ENCODE measurements around the gene SNAP91.
"Not testable (repeated sequence)": the region's sequence is repeated elsewhere in the genome, so short reads cannot be mapped to it uniquely, and the experiment has no call there.

SNAP91 gene

GRCh38 chr6:83629908-83630307, 79.0 kb downstream of the SNAP91 start:
- not testable (repeated sequence) for DNase-seq

- no peak for DNase-seq
Observed at GRCh38 chr6:83615025-83615999, 93.6 kb downstream of the SNAP91 start.

GRCh38 chr6:83613378-83613777, 95.5 kb downstream of the SNAP91 start:
- no peak for DNase-seq

DNA sequence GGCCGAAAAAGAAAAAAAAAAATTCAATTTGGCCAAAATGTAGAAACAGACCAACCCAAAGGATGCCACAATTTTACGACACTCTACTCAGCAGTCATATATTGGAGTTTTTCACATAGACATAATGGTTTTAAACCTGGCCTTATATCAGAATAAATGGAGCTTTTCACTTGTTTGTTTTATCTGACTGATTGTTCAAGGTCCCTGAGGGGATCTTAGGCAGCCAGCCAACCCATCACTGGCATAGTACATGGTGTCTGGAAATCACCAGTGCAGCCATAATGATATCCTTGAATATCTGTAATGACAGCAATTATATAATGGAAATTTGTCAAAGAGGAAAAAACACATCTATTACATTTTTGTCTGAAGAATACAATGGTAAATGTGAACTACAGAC, 99.7 kb downstream of the SNAP91 start:
- no peak for DNase-seq

DNA sequence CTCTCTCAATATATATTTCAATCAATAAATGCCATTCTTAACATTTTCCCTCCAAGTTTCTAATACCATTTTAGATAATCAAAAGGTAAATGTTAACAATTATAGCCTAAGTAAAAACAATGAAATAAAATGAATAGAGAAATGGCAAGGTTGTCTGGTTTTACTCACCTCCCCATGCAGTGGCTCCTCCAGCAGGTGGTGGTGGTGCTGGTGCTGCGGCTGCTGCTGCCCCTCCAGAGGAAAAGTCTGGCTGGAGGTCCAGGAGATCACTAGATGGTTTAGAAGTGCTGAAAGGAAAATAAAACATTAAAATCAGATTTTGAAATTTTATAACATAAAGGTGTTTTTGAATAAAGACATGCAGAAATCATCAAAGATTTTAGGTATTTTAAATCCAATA, 103.4 kb downstream of the SNAP91 start:
- DNase-seq = no peak

DNA sequence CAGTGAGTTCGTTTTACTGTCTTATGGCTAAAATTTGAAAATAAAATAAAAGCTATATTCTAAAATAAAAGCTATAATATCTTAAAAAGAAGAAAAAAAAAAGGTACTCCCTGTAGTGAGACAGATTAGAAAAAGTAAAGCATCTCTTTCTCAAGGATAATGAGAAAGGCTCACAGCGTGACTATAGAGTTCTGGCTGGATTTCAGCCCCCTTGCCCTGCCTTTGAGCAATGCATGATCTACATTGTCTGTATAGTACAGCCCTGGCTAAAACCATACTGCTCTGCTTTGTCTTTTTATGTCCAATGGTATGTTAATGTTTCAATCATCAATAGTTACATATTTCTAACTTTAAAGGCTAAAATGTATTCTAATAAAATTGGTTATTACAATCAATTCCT, 105.3 kb downstream of the SNAP91 start:
- no peak for DNase-seq

GRCh38 chr6:83601119-83601518, 107.8 kb downstream of the SNAP91 start:
- no peak for DNase-seq

- DNase-seq = no peak
Observed at GRCh38 chr6:83600459-83600858, 108.4 kb downstream of the SNAP91 start.

DNA sequence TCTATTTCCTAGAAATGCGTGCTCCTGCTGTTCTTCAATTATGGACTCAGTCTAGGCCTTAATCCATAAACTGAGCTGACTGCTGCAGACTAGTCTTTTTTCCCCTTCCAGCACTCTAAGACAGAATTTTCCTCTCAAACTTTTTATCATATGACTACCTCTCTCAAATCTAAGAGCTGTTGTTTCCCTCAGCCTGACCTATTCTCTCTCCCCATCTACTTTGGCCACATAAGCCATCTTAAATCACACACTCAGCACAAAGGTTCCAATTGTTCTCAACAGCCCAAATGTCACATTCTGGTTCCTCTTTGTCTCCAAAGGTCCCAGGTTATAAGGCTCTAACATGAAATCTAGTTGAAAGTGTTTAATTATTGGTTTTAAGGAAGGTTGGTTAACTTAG, 111.4 kb downstream of the SNAP91 start:
- DNase-seq = no peak

GRCh38 chr6:83597051-83597450, 111.8 kb downstream of the SNAP91 start:
- DNase-seq = no peak

GRCh38 chr6:83594941-83595340, 114.0 kb downstream of the SNAP91 start:
- DNase-seq = no peak

GRCh38 chr6:83593395-83593785, 115.5 kb downstream of the SNAP91 start:
- no peak for DNase-seq

DNA sequence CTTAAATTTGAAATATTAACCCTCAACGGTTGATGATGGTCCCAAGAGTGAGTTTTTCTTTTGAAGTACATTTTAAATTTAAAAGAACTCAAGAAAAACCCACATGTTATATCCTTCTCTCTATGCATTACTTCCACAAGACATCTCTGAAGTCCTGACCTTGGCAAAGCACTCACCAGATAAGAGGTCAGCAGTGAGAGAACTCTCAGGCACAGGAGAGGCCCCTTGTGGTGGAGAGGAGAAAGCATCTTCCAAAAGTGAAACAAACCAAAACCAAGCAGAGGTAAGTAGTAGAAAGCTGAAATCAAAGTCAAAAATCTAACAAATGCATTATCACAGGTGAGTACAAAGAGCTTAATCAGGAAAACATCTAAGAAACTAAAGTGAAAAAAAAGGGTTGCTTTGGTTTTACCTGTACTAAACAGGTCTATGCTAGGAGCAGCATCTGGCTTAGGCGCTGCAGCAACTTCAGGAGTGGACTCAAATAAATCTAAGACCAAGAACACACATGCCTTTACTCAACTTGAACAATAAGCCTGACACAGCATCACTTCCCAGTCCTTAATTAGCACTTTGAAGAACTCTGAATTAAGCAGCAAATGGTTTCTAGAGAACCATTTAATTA, 116.0 kb downstream of the SNAP91 start:
- no peak for DNase-seq

- no peak for DNase-seq
Observed at GRCh38 chr6:83590416-83590815, 118.5 kb downstream of the SNAP91 start.

DNA sequence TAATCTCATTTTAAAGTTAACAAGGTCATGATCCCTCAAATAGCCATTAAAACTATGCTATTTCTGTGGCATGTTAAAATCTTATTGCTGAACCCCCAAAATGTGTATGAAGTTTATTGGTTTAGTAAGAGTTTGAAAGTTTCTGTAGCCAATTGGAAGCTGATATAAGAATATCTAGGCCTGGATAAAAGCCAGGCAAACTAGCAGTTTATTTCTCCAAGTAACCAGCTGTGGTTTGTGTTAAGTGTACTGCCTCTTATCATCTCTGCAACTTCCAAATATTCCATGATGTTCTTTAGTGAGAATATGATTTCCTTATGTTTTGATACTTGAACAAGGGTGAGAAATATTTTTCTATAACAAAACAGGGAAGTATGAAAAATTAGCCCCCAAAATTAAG, 119.8 kb downstream of the SNAP91 start:
- DNase-seq = no peak

DNA sequence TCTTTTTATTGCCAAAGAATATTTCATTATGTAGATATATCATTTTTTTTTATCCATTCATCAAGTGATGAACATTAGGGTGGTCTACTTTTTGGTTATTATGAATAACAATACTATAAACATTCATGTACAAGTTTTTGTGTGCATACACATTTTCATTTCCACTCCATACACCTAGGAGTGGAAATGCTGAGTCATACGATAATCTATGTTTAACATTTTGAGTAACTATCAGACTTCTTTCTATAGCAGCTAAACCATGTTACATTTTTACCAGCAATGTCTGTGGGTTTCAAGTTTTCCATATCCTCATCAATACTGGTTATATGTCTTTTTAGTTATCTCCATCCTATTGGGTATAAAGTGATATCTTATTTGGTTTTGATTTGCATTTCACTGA, 130.8 kb downstream of the SNAP91 start:
- DNase-seq = no peak

DNA sequence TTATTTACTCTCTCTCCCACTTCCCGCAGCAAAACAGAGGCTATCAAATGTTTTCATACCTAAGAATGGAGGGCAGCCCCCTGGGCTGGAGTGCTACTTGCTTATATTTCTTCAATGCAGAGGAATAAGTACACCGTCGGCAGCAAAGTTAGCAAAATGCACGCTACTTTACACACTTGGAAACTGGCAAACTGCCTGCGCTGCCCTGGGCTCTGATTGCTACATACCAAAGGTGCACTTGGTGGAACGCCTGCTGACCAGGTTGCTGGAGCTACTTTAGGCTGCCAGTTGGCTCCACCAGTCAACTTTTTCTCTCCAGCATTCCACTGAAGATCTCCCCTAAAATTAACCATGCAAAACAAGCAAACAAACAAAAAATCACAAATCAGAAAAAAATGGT, 134.1 kb downstream of the SNAP91 start:
- DNase-seq = no peak

DNA sequence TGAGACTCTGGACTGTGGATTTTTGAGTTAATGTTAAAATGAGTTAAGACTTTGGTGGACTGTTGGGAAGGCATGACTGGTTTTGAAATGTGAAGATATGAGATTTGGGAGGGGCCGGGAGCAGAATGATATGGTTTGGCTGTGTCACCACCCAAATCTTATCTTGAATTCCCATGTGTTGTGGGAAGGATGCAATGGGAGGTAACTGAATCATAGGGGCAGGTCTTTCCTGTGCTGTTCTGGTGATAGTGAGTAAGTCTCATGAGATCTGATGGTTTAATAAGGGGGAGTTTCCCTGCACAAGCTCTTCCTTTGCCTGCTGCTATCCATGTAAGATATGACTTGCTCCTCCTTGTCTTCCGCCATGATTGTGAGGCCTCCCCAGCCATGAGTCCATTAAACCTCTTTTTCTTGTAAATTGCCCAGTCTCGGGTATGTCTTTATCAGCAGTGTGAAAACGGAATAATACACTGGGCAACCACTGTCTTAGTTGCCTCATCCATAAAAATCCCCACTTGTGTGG, 137.2 kb downstream of the SNAP91 start:
- DNase-seq = not testable (repeated sequence)

- DNase-seq = no peak
Observed at GRCh38 chr6:83558975-83559374, 149.9 kb downstream of the SNAP91 start.

DNA sequence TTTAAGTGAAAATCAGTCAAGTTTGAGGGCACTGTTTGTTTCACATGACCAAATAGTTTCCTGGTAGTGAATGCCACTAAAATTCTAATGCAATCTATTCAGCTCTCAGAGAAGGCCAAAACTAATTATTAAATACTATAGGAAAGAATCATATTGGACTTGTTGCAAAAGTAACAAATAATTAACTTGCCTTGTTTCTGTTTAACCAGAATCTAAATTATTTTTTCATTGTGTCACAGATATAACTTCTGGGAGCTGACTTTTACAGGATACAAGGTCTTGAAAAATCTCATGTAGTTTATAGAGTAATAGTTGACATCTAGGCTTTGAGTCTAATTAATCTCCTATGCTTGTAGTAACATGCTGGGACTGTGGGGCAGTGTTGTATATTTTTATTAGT, 152.0 kb downstream of the SNAP91 start:
- DNase-seq = no peak

DNA sequence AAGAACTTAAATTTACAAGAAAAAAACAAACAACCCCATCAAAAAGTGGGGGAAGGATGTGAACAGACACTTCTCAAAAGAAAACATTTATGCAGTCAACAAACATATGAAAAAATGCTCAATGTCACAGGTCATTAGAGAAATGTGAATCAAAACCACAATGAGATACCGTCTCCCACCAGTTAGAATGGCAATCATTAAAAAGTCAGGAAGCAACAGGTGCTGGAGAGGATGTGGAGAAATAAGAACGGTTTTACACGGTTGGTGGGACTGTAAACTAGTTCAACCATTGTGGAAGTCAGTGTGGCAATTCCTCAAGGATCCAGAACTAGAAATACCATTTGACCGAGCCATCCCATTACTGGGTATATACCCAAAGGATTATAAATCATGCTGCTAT, 157.2 kb downstream of the SNAP91 start:
- DNase-seq = not testable (repeated sequence)

- DNase-seq = not testable (repeated sequence)
Observed at GRCh38 chr6:83550482-83550881, 158.4 kb downstream of the SNAP91 start.

DNA sequence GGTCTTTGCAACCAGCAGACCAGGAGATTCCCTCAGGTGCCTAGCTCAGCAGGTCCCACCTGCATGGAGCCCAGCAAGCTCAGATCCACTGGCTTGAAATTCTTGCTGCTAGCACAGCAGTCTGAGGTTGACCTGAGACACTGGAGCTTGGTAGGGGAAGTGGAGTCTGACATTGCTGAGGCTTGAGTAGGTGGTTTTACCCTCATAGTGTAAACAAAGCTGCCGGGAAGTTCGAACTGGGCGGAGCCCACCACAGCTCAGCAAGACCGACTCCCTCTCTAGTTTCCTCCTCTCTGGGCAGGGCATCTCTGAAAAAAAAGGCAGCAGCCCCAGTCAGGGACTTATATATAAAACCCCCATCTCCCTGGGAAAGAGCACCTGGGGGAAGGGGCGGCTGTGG, 162.3 kb downstream of the SNAP91 start:
- DNase-seq = no peak

DNA sequence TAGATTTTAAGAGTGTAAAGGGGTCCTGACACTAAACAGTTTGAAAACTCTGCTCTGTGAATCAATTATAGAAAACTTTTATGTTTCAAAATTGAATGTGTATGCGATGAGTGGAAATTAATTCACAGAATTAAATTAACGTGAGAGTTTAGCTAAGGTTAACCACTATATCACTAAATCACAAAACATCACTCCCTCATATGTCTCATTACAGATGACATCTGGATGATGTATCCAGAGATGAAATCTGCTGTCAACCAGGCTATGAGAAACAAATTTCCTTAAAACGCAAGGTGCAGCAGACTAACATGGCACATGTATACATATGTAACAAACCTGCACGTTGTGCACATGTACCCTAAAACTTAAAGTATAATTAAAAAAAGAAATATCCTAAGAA, 169.2 kb downstream of the SNAP91 start:
- DNase-seq = no peak

Data from NK-92 treated with Interleukin-12 subunit alpha and Interleukin-12 subunit beta, amount 100 ng/mL, for 24 hours (cell line).